ENCODE results near the gene HPN. TPM values are rescaled to one million over a fixed set of nuclear protein-coding genes. Genes with fewer than 3 reads are reported as not detected.

The HPN gene
- polyA plus RNA-seq, 3 donors: 0.05 TPM; not detected in 2

GRCh38 chr19:35032356-35032865 is 9.1 kb upstream of the HPN start:
- no peak overlapping the region for H3K4me2 ChIP-seq (replicated peaks; ENCODE audit: extremely low read depth, low read length, poor library complexity, severe bottlenecking)
- H3K4me3 ChIP-seq (replicated peaks in 1 of 3; ENCODE audit: low read depth in 2 of 3, low read length in 3 of 3): no peak overlapping the region
- H2AFZ ChIP-seq (ENCODE audit: insufficient read depth, low read depth, low read length, poor library complexity, severe bottlenecking): no peak overlapping the region
- Mint-ChIP-seq H3K9me3 (peaks cover 0 to 8% (median 4%) of the 10 kb centered on the region in 7 donors), H3K27ac (no peak overlapping the region), H3K4me3 (peak overlapping the region in 1 of 2 donors; percentile 66), H3K36me3 (peaks cover 14 to 16% of the 10 kb centered on the region in 2 donors), H3K27me3 (ENCODE audit: low read depth in 3 of 3) (peaks cover 32 to 54% (median 41%) of the 10 kb centered on the region in 3 donors), H3K4me1 (peaks cover 14% of the 10 kb centered on the region)
- no peak overlapping the region for H3K27ac ChIP-seq (ENCODE audit: low read depth in 1 of 2, low read length in 2 of 2)
- WGBS (ENCODE audit: insufficient coverage): 98% methylated on average over 16 of the region's 17 CpGs
- peaks cover 6 to 15% of the 10 kb centered on the region in 2 donors for H3K4me1 ChIP-seq (ENCODE audit: control insufficient read depth in 1 of 2, insufficient read depth in 2 of 2, low read length in 2 of 2)
- H3K9me3 ChIP-seq (replicated peaks in 1 of 2; ENCODE audit: control insufficient read depth in 1 of 2, insufficient read depth in 1 of 2, low read length in 2 of 2): no peaks in the 10 kb centered on the region
- peaks cover 11% of the 10 kb centered on the region in 2 donors for H3K36me3 ChIP-seq (replicated peaks in 1 of 2; ENCODE audit: control insufficient read depth in 1 of 2, insufficient read depth in 2 of 2, low read length in 2 of 2)
- intact Hi-C loops (cut with micrococcal nuclease): no loop called here
- TF ChIP-seq, protein P1, sequence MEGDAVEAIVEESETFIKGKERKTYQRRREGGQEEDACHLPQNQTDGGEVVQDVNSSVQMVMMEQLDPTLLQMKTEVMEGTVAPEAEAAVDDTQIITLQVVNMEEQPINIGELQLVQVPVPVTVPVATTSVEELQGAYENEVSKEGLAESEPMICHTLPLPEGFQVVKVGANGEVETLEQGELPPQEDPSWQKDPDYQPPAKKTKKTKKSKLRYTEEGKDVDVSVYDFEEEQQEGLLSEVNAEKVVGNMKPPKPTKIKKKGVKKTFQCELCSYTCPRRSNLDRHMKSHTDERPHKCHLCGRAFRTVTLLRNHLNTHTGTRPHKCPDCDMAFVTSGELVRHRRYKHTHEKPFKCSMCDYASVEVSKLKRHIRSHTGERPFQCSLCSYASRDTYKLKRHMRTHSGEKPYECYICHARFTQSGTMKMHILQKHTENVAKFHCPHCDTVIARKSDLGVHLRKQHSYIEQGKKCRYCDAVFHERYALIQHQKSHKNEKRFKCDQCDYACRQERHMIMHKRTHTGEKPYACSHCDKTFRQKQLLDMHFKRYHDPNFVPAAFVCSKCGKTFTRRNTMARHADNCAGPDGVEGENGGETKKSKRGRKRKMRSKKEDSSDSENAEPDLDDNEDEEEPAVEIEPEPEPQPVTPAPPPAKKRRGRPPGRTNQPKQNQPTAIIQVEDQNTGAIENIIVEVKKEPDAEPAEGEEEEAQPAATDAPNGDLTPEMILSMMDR (IDR thresholded peaks at IDR 0.05): no peak
- no peaks in the 10 kb centered on the region for H3K79me2 ChIP-seq (ENCODE audit: insufficient read depth, low read length)
- no peak overlapping the region for H3K9ac ChIP-seq (ENCODE audit: insufficient read depth, low read length, poor library complexity, severe bottlenecking)
- no peak for DNase-seq
- peaks cover 14 to 37% of the 10 kb centered on the region in 2 donors for H3K27me3 ChIP-seq (ENCODE audit: control insufficient read depth in 2 of 2, insufficient read depth in 2 of 2, low read length in 2 of 2)
- H4K20me1 ChIP-seq (ENCODE audit: insufficient read depth, low read length): no peaks in the 10 kb centered on the region

DNA sequence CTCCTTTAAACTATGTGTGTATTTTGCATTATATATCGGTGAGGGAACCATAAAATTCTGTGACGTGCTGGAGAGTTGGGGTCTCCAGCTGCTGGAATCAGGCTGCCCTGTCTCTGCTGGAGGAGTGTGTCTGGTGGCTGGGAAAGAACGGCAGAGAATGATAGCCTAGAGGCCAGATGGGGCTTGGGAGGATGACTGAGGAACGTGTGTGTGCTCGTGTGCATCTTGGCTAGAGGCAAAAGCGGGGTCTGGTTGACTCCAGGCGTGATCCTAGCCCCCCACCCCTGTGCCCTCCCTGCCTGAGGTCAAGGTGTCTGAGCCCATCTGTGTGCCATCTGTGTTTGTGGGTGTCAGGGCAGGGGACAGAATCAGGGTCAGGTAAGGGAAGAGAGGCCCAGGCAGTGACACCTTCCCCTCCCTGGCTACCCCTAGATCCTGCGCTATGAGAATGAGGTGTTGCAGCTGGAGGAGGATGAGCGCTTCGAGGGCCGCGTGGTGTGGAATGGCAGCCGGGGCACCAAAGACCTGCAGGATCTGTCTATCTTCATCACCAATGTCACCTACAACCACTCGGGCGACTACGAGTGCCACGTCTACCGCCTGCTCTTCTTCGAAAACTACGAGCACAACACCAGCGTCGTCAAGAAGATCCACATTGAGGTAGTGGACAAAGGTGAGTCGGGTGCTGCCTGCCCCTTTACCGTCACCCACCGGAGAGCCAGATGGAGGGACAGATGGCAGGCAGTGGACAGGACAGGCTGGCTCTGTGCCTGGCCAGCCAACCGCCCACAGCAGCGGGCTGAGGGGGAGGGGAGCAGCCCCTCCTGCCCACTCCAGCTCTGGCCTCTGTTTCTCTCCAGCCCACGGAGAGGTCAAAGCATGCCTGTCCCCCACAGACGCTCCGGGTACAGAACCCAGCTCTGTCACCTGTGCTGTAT is 8.2 kb upstream of the HPN start:
- H2AFZ ChIP-seq (ENCODE audit: insufficient read depth, low read depth, low read length, poor library complexity, severe bottlenecking): no peak overlapping the region
- H3K27ac ChIP-seq (ENCODE audit: low read depth in 1 of 2, low read length in 2 of 2): no peak overlapping the region
- no peak overlapping the region for H3K4me3 ChIP-seq (replicated peaks in 1 of 3; ENCODE audit: low read depth in 2 of 3, low read length in 3 of 3)
- Mint-ChIP-seq H3K4me1 (peaks cover 21% of the 10 kb centered on the region), H3K27me3 (ENCODE audit: low read depth in 3 of 3) (peaks cover 34 to 54% (median 48%) of the 10 kb centered on the region in 3 donors), H3K4me3 (peak overlapping the region in 1 of 2 donors; percentile 74), H3K27ac (no peak overlapping the region), H3K9me3 (peaks cover 0 to 8% (median 4%) of the 10 kb centered on the region in 7 donors), H3K36me3 (peaks cover 4 to 8% of the 10 kb centered on the region in 2 donors)
- 95% methylated on average over 15 of the region's 30 CpGs for WGBS (ENCODE audit: insufficient coverage)
- H3K9ac ChIP-seq (ENCODE audit: insufficient read depth, low read length, poor library complexity, severe bottlenecking): no peak overlapping the region
- no peaks in the 10 kb centered on the region for H3K9me3 ChIP-seq (replicated peaks in 1 of 2; ENCODE audit: control insufficient read depth in 1 of 2, insufficient read depth in 1 of 2, low read length in 2 of 2)
- H3K36me3 ChIP-seq (replicated peaks in 1 of 2; ENCODE audit: control insufficient read depth in 1 of 2, insufficient read depth in 2 of 2, low read length in 2 of 2): peaks cover 2% of the 10 kb centered on the region in 2 donors
- DNase-seq: no peak
- H3K79me2 ChIP-seq (ENCODE audit: insufficient read depth, low read length): no peaks in the 10 kb centered on the region
- intact Hi-C loops (cut with micrococcal nuclease): no loop called here
- H3K4me1 ChIP-seq (ENCODE audit: control insufficient read depth in 1 of 2, insufficient read depth in 2 of 2, low read length in 2 of 2): peaks cover 11 to 22% of the 10 kb centered on the region in 2 donors
- H3K4me2 ChIP-seq (replicated peaks; ENCODE audit: extremely low read depth, low read length, poor library complexity, severe bottlenecking): no peak overlapping the region
- H4K20me1 ChIP-seq (ENCODE audit: insufficient read depth, low read length): no peaks in the 10 kb centered on the region
- peaks cover 14 to 37% of the 10 kb centered on the region in 2 donors for H3K27me3 ChIP-seq (ENCODE audit: control insufficient read depth in 2 of 2, insufficient read depth in 2 of 2, low read length in 2 of 2)
- TF ChIP-seq, protein P1 (IDR thresholded peaks at IDR 0.05): no peak
